Thoracic aorta (tissue), 2 donors: ENCODE results near the gene ATP2B1. TPM values are rescaled to one million over a fixed set of nuclear protein-coding genes. Genes with fewer than 3 reads are reported as not detected.

Source experiments
- ATAC-seq: fragments of 150-250 bp; one replicate; pipeline ENCODE4 v1.8.0; 2017; ENCODE audit warnings: low read depth; ENCODE audit not compliant: insufficient number of reproducible peaks, low FRiP score
- DNase-seq: peaks from one replicate; pipeline ENCODE4 v3.0.0-alpha.2; 2020; ENCODE audit warnings: low spot score
- H3K27ac ChIP-seq, 2 donors: fragments of 200-600 bp; sonication (generic); 1 replicate in 1 of 2; 2 replicates in 1 of 2; pipeline ENCODE4 v1.5.1; 2016; ENCODE audit warnings: mild to moderate bottlenecking in 2 of 2, moderate library complexity in 2 of 2
- H3K27me3 ChIP-seq: fragments of 200-600 bp; sonication (generic); replicated peaks from 2 replicates; pipeline ENCODE4 v1.6.0; 2016; ENCODE audit warnings: mild to moderate bottlenecking; ENCODE audit not compliant: insufficient read depth
- H3K36me3 ChIP-seq: fragments of 200-600 bp; sonication (generic); one replicate; pipeline ENCODE4 v1.5.1; 2016
- H3K4me1 ChIP-seq, 2 donors: fragments of 200-600 bp; sonication (generic); 1 replicate in 1 of 2; 2 replicates in 1 of 2; pipeline versions ENCODE4 v1.5.1 to v1.6.0; 2016; ENCODE audit warnings: low read depth in 2 of 2, mild to moderate bottlenecking in 1 of 2; ENCODE audit not compliant: control insufficient read depth in 1 of 2
- H3K4me3 ChIP-seq: fragments of 200-600 bp; sonication (generic); 2 replicates; pipeline ENCODE4 v1.5.1; 2016; ENCODE audit warnings: mild to moderate bottlenecking
- H3K9me3 ChIP-seq: fragments of 200-600 bp; sonication (generic); 2 replicates; pipeline ENCODE4 v1.5.1; 2016
- total RNA-seq, 2 donors: library from RNA; depleted of rRNA; stranded (reverse); fragments of >200 nt; gene quantifications; one replicate each; pipeline versions ENCODE4 v1.1.0 to v1.2.3, GENCODE V29; 2016
- TF ChIP-seq, protein P1 (sequence below): fragments of 200-600 bp; sonication (generic); IDR thresholded peaks from one replicate; pipeline ENCODE4 v1.5.1; 2019; ENCODE audit warnings: antibody characterized with exemption

ATP2B1 gene
- total RNA-seq, 2 donors from 2014 or later = 17.7 to 21.2 TPM

GRCh38 chr12:89678225-89678624 is 30.4 kb downstream of the ATP2B1 start:
- H3K4me3 ChIP-seq = no peak overlapping the region
- H3K36me3 ChIP-seq = no peaks in the 10 kb centered on the region
- peaks cover 18% of the 10 kb centered on the region for H3K9me3 ChIP-seq
- H3K27ac ChIP-seq = no peak overlapping the region
- no peaks in the 10 kb centered on the region for H3K4me1 ChIP-seq
- H3K27me3 ChIP-seq = no peaks in the 10 kb centered on the region
- ATAC-seq = no peak
- no peak for DNase-seq
- TF ChIP-seq, protein P1, sequence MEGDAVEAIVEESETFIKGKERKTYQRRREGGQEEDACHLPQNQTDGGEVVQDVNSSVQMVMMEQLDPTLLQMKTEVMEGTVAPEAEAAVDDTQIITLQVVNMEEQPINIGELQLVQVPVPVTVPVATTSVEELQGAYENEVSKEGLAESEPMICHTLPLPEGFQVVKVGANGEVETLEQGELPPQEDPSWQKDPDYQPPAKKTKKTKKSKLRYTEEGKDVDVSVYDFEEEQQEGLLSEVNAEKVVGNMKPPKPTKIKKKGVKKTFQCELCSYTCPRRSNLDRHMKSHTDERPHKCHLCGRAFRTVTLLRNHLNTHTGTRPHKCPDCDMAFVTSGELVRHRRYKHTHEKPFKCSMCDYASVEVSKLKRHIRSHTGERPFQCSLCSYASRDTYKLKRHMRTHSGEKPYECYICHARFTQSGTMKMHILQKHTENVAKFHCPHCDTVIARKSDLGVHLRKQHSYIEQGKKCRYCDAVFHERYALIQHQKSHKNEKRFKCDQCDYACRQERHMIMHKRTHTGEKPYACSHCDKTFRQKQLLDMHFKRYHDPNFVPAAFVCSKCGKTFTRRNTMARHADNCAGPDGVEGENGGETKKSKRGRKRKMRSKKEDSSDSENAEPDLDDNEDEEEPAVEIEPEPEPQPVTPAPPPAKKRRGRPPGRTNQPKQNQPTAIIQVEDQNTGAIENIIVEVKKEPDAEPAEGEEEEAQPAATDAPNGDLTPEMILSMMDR = no peak

- H3K4me3 ChIP-seq = no peak overlapping the region
- H3K27me3 ChIP-seq = no peaks in the 10 kb centered on the region
- no peaks in the 10 kb centered on the region for H3K36me3 ChIP-seq
- ATAC-seq (no peak), DNase-seq (no peak)
- H3K9me3 ChIP-seq = peaks cover 14% of the 10 kb centered on the region
- H3K27ac ChIP-seq = no peak overlapping the region
- peaks cover 0 to 1% of the 10 kb centered on the region in 2 donors for H3K4me1 ChIP-seq
- TF ChIP-seq, protein P1 = no peak
These were observed 31.7 kb downstream of the ATP2B1 start for GRCh38 chr12:89676930-89677329.

- Histone ChIP-seq H3K36me3 (no peaks in the 10 kb centered on the region), H3K4me1 (peaks cover 0 to 3% of the 10 kb centered on the region in 2 donors), H3K9me3 (no peaks in the 10 kb centered on the region), H3K4me3 (no peak overlapping the region), H3K27me3 (no peaks in the 10 kb centered on the region), H3K27ac (no peak overlapping the region)
- DNase-seq (no peak), ATAC-seq (no peak)
- TF ChIP-seq, protein P1 = no peak
These were observed 34.2 kb downstream of the ATP2B1 start for GRCh38 chr12:89674326-89674942.

DNA sequence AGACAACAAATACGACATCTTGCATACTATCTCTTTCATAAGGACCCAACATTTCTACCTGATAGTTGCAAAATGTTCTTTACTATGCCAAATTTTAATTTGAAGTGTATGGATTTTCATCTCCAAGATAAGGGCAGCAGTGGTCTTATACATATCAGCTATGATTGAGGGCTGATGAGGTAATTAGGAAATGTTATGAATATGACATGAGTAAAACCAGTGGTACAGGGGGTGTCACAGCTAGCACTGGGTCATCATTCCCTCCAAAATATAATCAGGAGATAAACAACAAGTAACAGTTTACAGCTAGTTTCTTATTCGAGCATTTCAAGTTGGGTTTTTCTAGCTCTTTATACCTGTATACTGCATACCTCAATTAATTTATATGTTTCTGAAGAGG is 35.0 kb downstream of the ATP2B1 start:
- DNase-seq = no peak
- no peaks in the 10 kb centered on the region for H3K9me3 ChIP-seq
- ATAC-seq = no peak
- peaks cover 0 to 3% of the 10 kb centered on the region in 2 donors for H3K4me1 ChIP-seq
- H3K27ac ChIP-seq = no peak overlapping the region
- H3K4me3 ChIP-seq = no peak overlapping the region
- no peaks in the 10 kb centered on the region for H3K27me3 ChIP-seq
- TF ChIP-seq, protein P1 = no peak
- H3K36me3 ChIP-seq = no peaks in the 10 kb centered on the region

DNA sequence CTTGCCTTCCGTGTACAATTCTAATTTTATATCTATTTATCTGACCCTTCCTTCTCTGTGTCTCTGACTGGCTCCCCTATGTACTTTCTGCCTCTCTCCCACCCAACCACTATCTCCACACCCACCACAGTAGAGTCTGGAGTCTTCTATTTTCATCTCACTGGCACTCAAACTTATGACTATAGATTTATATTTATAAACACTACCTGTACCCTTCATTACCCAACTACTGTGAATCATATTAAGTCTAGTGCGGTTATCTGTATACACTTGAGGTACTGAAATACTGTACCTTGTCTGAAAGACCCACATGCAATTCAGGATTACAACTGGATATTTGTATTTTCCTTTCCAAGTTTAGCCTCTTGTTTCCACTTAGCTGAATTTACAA is 36.1 kb downstream of the ATP2B1 start:
- no peak for ATAC-seq
- no peaks in the 10 kb centered on the region for H3K27me3 ChIP-seq
- H3K9me3 ChIP-seq = no peaks in the 10 kb centered on the region
- H3K4me1 ChIP-seq = peaks cover 3 to 6% of the 10 kb centered on the region in 2 donors
- H3K4me3 ChIP-seq = no peak overlapping the region
- H3K36me3 ChIP-seq = no peaks in the 10 kb centered on the region
- no peak overlapping the region for H3K27ac ChIP-seq
- no peak for DNase-seq
- TF ChIP-seq, protein P1 = no peak
